DMS153 treated with DMSO at 0.1 percent for 48 hours (cell line): ENCODE data around the gene CBR1.
A peak's percentile ranks its signal among the peaks of the same experiment; 100 is the strongest.

Experiments used
- DNase-seq: peaks from one replicate; lab custom pipeline; 2025; ENCODE audit not compliant: unreplicated experiment; lab: John Stamatoyannopoulos, UW

The CBR1 gene

DNA sequence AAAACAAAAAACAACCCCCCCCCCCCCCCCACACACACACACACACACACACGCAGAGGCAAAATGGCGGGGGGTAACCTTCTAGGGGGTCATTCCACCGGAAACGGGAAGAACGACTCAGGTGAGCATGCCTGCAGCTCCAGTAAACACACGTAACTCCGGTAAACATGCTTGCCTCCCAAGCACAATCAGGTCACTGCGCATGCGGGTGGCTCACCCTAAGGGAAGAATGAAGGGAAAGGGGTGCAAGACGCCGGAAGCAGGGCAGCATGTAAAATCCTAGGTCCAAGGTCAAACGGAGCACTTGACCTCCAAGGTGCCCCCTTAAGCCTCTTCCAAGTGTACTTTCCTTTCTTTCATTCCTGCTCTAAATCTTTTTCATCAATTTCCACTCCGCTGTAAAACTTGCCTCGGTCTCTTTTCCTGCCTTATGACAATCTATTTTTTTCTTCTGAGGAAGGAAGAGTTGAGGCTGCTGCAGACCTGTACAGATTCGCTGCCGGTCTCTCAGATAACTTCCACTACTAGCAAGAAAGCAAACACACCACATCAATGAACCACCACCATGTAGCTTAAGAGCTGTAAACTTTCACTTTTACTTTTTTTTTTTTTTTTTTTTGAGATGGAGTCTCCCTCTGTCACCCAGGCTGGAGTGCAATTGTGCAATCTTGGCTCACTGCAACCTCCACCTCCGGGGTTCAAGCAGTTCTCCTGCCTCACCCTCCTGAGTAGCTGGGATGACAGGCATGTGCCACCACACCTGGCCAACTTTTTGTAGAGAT, 44.0 kb downstream of the CBR1 start:
- DNase-seq = peak; percentile 79

DNA sequence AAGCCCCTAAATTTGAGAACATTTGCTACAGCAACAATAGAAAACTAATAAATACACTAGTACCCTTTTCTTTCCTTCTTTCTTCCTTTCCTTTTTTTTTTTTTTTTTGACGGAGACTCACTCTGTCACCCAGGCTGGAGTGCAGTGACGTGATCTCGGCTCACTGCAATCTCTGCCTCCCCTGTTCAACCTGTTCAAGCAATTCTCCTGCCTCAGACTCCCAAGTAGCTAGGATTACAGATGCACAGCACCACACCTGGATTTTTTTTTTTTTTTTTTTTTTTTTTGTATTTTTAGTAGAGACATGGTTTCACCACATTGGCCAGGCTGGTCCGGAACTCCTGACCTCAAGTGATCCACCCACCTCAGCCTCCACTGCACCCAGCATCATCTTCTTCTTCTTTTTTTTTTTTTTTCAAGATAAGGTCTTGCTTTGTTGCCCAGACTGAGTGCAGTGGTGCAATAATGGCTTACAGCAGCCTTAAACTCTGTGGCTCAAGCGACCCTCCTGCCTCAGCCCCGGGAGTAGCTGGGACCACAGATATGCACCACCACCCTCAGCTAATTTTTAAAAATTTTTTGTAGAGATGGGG, 45.4 kb downstream of the CBR1 start:
- no peak for DNase-seq

DNA sequence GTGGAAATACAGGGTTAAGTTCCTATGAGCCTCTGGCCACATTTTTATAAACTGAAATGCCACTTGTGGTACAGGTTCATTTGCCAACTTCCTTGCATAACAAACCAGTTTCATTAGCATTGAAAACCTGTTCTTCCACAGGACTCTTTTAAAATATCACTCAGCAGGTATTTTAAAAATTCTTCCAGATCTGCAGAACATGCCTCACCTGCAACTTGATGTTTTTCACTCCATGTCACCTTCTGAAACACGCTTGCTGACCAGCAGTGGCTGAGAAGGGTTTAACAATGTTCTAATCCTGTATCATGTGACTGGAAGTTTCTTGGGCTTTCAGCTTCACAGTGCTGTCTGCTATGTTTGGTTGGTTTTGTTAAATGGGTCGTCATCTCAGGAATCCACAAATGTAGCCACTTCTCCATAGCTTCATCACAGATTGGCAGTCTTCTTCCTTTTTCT, 47.5 kb downstream of the CBR1 start:
- DNase-seq = no peak

DNA sequence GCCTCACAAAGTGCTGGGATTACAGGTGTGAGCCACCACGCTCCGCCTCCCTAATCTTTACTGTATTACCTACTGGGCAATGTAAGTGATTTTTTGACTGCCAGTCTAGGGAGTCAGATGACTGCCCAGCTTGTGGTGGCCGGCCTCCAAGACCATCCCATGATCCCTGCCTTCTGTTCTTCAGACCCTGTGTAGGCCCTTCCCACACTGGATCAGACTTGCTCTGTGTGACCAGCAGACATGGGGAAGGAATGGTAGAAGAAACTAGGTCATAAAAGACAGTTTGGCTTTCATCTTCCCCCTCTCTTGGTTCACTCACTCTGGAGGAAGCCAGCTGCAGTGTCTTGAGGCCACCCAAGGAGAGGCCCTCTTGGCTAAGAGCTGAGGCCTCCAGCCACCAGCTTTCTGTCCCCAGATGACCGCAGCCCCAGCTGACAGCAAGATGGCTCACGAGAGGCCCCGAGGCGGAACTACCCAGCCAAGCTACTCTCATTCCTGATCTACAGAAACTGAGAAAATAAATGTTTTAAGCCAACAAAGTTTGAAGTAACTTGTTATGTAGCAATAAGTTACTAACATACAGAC, 50.6 kb downstream of the CBR1 start:
- no peak for DNase-seq
